Activated naive CD4-positive, alpha-beta T cell (primary cell): ENCODE measurements around the gene MAST2.

Source experiments
- DNase-seq, 4 experiments: peaks; one replicate each; lab custom pipeline; 2025; lab: John Stamatoyannopoulos, UW

MAST2 gene

GRCh38 chr1:45982359-45982758 lies 178.9 kb downstream of the MAST2 start:
- DNase-seq: no peak

GRCh38 chr1:45983967-45984366 lies 180.6 kb downstream of the MAST2 start:
- DNase-seq: no peak

- no peak for DNase-seq
These were observed 183.8 kb downstream of the MAST2 start for GRCh38 chr1:45987204-45987603.

GRCh38 chr1:45989249-45989648 lies 185.8 kb downstream of the MAST2 start:
- DNase-seq: no peak

GRCh38 chr1:45994423-45994822 lies 191.0 kb downstream of the MAST2 start:
- DNase-seq: no peak

GRCh38 chr1:45995298-45995697 lies 191.9 kb downstream of the MAST2 start:
- DNase-seq: no peak

- DNase-seq: no peak
These were observed 194.7 kb downstream of the MAST2 start for GRCh38 chr1:45998020-45998617.

- DNase-seq: no peak
These were observed 196.1 kb downstream of the MAST2 start for GRCh38 chr1:45999507-45999906.

- no peak for DNase-seq
These were observed 197.8 kb downstream of the MAST2 start for GRCh38 chr1:46001081-46001785.

GRCh38 chr1:46002551-46003150 lies 199.2 kb downstream of the MAST2 start:
- no peak for DNase-seq

GRCh38 chr1:46003315-46003714 lies 199.9 kb downstream of the MAST2 start:
- DNase-seq: no peak

- DNase-seq: no peak
These were observed 201.1 kb downstream of the MAST2 start for GRCh38 chr1:46004492-46004891.

GRCh38 chr1:46005594-46005993 lies 202.2 kb downstream of the MAST2 start:
- no peak for DNase-seq

- no peak for DNase-seq
These were observed 205.2 kb downstream of the MAST2 start for GRCh38 chr1:46008585-46008984.

- DNase-seq: no peak
These were observed 207.2 kb downstream of the MAST2 start for GRCh38 chr1:46010611-46011010.

- DNase-seq: no peak
These were observed 207.8 kb downstream of the MAST2 start for GRCh38 chr1:46011121-46011695.

- no peak for DNase-seq
These were observed 208.8 kb downstream of the MAST2 start for GRCh38 chr1:46012236-46012635.

GRCh38 chr1:46013581-46013980 lies 210.2 kb downstream of the MAST2 start:
- DNase-seq: no peak

GRCh38 chr1:46017876-46018503 lies 214.6 kb downstream of the MAST2 start:
- no peak for DNase-seq

- no peak for DNase-seq
These were observed 215.9 kb downstream of the MAST2 start for GRCh38 chr1:46019348-46019747.

GRCh38 chr1:46020010-46020409 lies 216.6 kb downstream of the MAST2 start:
- no peak for DNase-seq
